ENCODE measurements around the gene CLEC16A. TPM values are rescaled to one million over a fixed set of nuclear protein-coding genes. Genes with fewer than 3 reads are reported as not detected.

CLEC16A gene
- total RNA-seq, 4 donors from 2014 or later = 24.5 to 33.0 (median 29.3) TPM

DNA sequence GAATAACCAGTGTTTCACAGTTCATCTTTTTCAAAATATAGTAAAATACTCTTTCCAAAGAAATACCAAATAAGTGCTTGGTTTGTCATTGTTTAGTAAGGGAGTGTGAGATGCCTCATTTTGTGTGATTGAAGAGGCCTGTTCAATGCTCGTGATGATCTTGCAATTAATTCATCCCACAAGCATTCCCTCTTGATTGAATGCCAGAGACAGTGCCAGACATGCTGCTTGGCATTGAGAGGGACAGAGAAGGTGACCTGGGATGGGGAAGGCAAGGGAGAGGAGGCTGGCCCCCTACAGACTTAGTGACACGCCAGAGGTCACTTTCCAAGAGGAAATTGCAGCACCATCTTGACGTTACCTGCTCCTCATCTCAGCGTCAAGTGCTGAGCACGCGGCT, 49.3 kb downstream of the CLEC16A start:
- no peak for TF ChIP-seq POLR2A (IDR thresholded peaks at IDR 0.05)
- no peak for TF ChIP-seq CTCF (IDR thresholded peaks at IDR 0.05 in 4 of 5, conservative IDR thresholded peaks at IDR 0.05 in 1 of 5)
- intact Hi-C loops (cut with DNase I; ENCODE audit: low total_unique reads) = no loop called here
- Histone ChIP-seq H3K36me3 (peaks cover 0 to 6% of the 10 kb centered on the region in 2 donors), H3K4me1 (no peaks in the 10 kb centered on the region), H3K4me3 (no peak overlapping the region), H3K9me3 (no peaks in the 10 kb centered on the region), H3K27ac (no peak overlapping the region), H3K27me3 (no peaks in the 10 kb centered on the region)
- ATAC-seq (no peak), DNase-seq (no peak)
- in situ Hi-C loops (cut with MboI; ENCODE audit: low sequenced_read_pairs in 4 of 4) = no loop called here

- no peaks in the 10 kb centered on the region for H3K4me1 ChIP-seq
- DNase-seq (no peak), ATAC-seq (no peak)
- H3K4me3 ChIP-seq = no peak overlapping the region
- intact Hi-C loops (cut with DNase I; ENCODE audit: low total_unique reads) (no loop called here), in situ Hi-C loops (cut with MboI; ENCODE audit: low sequenced_read_pairs in 4 of 4) (no loop called here)
- no peaks in the 10 kb centered on the region for H3K27me3 ChIP-seq
- peaks cover 0 to 6% of the 10 kb centered on the region in 2 donors for H3K36me3 ChIP-seq
- H3K9me3 ChIP-seq = no peaks in the 10 kb centered on the region
- H3K27ac ChIP-seq = no peak overlapping the region
- TF ChIP-seq CTCF (IDR thresholded peaks at IDR 0.05 in 4 of 5, conservative IDR thresholded peaks at IDR 0.05 in 1 of 5) = no peak
- no peak for TF ChIP-seq POLR2A (IDR thresholded peaks at IDR 0.05)
Observed at GRCh38 chr16:10994571-10994970, 50.2 kb downstream of the CLEC16A start.

- in situ Hi-C loops (cut with MboI; ENCODE audit: low sequenced_read_pairs in 4 of 4) = no loop called here
- no peaks in the 10 kb centered on the region for H3K27me3 ChIP-seq
- TF ChIP-seq CTCF (IDR thresholded peaks at IDR 0.05 in 4 of 5, conservative IDR thresholded peaks at IDR 0.05 in 1 of 5) (no peak), POLR2A (IDR thresholded peaks at IDR 0.05) (no peak)
- no peak for ATAC-seq
- H3K36me3 ChIP-seq = peaks cover 0 to 6% of the 10 kb centered on the region in 2 donors
- DNase-seq = no peak
- no peak overlapping the region for H3K27ac ChIP-seq
- no peak overlapping the region for H3K4me3 ChIP-seq
- no peaks in the 10 kb centered on the region for H3K9me3 ChIP-seq
- intact Hi-C loops (cut with DNase I; ENCODE audit: low total_unique reads) = no loop called here
- no peaks in the 10 kb centered on the region for H3K4me1 ChIP-seq
Observed at GRCh38 chr16:10995565-10995964, 51.2 kb downstream of the CLEC16A start.

DNA sequence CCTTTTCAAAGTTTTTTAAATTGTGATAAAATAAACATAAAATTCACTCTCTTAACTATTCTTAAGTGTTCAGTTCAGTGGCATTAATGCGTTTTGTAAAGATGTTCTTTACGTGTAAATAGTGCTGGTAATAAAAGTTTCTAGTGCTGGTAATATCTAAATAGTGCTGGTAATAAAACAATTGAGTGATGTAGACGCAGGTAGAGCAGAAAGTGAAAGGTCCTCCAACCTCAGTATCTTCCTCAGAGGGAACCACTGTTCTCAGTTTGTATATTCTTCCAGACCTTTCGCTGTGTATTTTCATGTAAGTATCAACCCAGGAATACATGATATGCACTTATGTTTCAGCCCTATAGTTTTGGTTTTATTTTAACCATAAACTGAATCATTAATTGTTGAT, 53.1 kb downstream of the CLEC16A start:
- H3K4me3 ChIP-seq = no peak overlapping the region
- DNase-seq (no peak), ATAC-seq (no peak)
- in situ Hi-C loops (cut with MboI; ENCODE audit: low sequenced_read_pairs in 4 of 4) = no loop called here
- H3K36me3 ChIP-seq = peaks cover 0 to 6% of the 10 kb centered on the region in 2 donors
- H3K4me1 ChIP-seq = no peaks in the 10 kb centered on the region
- H3K27ac ChIP-seq = no peak overlapping the region
- H3K27me3 ChIP-seq = no peaks in the 10 kb centered on the region
- TF ChIP-seq CTCF (IDR thresholded peaks at IDR 0.05 in 4 of 5, conservative IDR thresholded peaks at IDR 0.05 in 1 of 5) (no peak), POLR2A (IDR thresholded peaks at IDR 0.05) (no peak)
- no peaks in the 10 kb centered on the region for H3K9me3 ChIP-seq
- intact Hi-C loops (cut with DNase I; ENCODE audit: low total_unique reads) = no loop called here

- H3K9me3 ChIP-seq = no peaks in the 10 kb centered on the region
- H3K27me3 ChIP-seq = no peaks in the 10 kb centered on the region
- peaks cover 5 to 9% of the 10 kb centered on the region in 2 donors for H3K4me1 ChIP-seq
- H3K27ac ChIP-seq = no peak overlapping the region
- no peak for TF ChIP-seq CTCF (IDR thresholded peaks at IDR 0.05 in 4 of 5, conservative IDR thresholded peaks at IDR 0.05 in 1 of 5)
- no peak for TF ChIP-seq POLR2A (IDR thresholded peaks at IDR 0.05)
- no peak for DNase-seq
- ATAC-seq = no peak
- no peak overlapping the region for H3K4me3 ChIP-seq
- intact Hi-C loops (cut with DNase I; ENCODE audit: low total_unique reads) (no loop called here), in situ Hi-C loops (cut with MboI; ENCODE audit: low sequenced_read_pairs in 4 of 4) (no loop called here)
- peaks cover 0 to 9% of the 10 kb centered on the region in 2 donors for H3K36me3 ChIP-seq
Observed at GRCh38 chr16:10999300-10999699, 54.9 kb downstream of the CLEC16A start.
